Activated CD4-positive, alpha-beta T cell treated with anti-CD3 and anti-CD28 coated beads, Interleukin-2, Interleukin-4, amounts not matched to agents 100 ng/mL and 50 ng/mL, durations not matched to agents 16 hours and 8 hours (primary cell): Measurements from ENCODE around the gene RALB.
"Not testable (repeated sequence)": the region's sequence is repeated elsewhere in the genome, so short reads cannot be mapped to it uniquely, and the experiment has no call there.

Experiments used
- DNase-seq: peaks from one replicate; pipeline ENCODE4 v3.0.0-alpha.2; 2020; ENCODE audit warnings: low spot score

RALB gene

DNA sequence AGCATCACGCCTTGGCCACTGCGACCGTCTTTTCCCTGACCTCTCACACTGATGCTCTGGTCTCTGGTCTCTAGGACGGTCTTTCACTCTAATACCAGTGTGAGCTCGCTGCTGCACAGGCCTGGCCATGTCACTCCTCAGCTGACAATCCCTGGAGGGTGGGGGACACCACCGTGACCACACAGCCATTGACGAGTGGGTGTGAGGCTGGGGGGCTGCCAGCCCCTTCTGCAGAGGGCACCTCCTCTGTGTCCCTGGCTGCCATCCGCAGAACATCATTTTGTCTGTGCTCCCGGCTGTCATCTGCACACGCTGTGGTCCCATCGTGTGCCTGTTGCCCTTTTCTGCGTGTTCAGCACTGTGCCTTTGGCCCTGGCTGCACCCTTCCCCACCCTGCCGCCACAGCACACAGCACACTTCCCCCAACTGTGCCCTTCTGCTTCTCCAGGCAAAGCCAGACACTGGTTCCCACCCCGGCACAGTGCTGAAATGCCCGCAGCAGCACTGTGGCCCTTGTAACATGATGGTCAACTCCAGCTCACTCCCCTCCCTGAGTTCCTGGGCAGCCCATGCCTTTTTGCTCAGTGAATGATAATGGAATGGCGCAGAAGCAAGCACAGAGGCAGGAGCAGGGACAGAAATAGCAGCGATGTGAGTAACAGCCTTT lies 62.8 kb downstream of the RALB start:
- no peak for DNase-seq

DNA sequence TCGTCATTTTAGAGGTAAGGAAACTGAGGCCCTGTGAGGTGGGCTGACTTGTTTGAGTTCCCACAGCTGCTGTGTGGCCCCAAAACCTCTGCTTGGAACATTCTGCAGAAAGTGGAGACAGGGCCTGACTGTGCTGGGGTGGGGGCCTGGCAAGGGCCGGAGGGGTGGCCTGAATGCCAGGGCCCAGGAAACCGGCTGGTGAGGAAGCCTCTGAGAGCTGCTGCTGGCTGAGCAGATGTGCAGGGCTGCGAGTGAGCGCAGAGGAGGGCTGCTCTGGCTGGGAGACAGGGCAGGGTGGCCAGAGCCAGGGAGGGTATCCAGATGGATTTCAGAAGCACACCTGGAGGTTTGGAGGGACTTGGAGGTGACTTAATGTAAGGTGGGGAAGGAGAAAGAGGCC lies 63.4 kb downstream of the RALB start:
- no peak for DNase-seq

DNA sequence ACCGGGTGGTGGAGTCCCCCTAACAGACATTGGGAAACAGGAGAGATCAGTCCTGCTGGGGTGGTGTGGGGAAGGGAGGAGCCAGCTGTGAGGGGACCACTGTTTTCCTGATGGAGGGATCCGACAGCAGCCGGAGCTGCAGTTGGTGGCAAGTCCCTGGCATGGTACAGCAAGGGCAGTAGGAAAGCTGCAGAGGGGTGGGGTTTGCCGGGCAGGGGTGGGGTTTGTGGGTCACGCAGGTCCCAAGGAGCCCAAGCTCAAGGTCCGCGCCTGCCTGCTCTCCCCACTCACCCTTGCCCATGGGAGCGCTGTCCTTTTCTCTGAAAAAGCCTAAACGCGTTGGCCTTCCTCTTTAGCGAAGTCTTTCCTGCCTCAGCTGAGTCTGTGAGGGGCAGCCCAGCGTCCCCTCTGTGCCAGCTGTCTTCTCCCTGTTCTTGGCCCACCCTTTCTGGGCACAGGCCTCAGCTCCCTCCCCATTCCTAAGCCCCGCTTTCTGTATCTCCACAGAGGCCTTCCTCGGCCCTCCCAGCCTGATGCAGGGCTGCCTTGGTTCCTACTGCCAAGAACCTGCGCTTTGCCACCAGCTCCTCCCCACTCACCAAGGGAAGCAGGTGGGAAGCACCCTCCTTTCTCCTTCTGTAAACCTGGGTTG lies 64.0 kb downstream of the RALB start:
- no peak for DNase-seq

DNA sequence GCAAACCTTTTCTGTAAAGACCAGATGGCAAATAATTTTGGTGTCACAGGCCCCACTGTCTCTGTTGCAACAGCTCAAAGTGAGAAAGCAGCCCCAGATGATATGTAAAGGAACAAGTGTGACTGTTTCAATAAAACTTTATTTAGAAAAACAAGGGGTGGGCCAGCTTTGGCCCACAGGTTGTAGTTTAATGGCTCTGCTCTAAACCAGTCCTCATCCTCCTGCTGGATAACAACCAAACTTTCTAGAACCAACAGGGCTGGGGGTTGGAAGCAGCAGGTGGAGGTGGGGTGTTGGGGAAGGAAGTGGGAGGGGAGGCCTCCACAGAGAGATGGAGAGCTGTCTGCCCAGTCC lies 64.5 kb downstream of the RALB start:
- no peak for DNase-seq

DNA sequence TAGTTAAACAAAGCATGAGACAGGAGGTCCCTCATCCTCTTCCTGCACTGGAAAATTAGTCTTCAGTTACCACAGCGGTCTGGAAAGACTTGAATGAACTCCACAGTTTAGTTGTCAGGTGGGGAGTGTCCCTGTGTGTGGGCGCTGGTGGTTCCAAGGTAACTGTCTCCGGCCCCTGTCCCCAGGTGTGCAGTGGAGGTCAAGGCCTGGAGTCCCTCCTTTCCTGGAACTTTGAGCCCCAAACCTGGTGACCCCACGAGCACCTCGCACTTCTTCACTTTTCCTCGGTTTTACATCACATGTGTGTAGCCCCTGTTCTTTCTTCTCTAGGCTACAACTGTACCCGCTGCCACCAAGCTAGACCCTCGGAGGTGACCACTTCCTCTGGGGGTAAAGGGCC lies 65.3 kb downstream of the RALB start:
- no peak for DNase-seq

DNA sequence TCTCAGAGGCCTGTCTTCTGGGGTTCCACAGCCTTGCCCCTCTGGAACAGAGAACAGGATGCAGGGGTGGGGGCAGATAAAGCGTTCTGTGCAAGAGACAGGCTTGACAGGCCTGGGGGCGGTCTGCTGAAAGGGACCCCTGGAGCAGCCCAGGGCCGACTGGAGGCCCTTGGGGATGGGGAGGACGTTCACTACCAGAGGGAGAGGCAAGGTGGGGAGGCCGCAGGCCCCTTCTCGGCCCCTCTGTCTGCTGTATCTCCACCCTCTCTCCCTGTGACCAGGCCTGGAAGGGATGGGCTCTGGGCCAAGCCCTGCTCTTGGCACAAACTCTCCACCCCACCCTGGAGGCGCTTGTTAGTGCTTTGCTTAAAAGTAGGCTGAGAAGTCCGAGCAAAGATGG lies 66.0 kb downstream of the RALB start:
- no peak for DNase-seq

DNA sequence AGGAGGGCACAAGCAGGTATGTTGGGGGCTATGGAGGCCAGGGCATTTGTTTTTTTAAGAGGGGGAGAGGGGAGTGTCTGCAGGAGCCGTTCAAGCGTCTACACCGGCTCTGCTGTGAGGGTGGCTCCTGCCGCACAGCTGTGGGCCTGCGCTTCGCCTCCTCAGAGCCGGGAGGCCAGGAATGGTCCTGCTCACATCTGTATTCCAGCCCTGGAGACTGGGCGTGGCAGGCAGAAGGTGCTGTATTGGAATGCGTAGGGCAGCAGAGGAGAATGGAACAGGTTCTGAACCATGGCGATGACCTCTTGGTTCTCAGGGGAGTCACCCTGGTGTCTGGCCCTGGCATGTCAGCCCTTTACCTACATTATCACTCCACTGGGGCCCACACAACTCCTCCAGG lies 66.5 kb downstream of the RALB start:
- no peak for DNase-seq

DNA sequence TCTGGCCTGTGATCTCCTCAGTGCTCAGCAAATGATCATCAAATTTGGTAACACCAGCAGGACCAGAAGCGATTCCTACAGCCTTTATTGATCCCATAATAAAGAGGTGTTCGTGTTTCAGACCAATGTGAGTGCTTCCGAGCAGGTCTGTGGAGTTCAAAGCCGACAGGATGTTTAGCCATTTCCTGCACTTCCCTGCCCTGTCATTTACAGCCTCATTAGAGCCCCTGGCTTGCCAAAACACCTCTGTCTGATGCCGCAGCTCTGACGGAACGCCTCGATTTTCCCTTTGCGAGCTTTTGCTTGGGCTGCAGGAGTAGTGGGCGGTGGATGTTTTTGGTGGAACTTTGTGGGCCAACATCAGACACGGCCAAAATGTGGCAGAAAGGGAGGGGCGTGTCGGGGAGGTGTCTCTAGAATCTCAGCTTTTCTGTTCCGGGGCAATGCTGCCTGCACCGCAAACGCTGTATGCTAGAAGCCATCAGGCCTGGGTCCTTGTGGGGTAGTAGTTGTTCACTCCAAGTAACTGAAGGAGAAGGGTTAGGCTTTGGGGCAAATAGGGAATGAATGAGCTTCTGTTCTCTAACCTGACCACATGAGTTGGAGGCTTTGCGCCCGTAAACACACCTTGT lies 67.2 kb downstream of the RALB start:
- DNase-seq = no peak

DNA sequence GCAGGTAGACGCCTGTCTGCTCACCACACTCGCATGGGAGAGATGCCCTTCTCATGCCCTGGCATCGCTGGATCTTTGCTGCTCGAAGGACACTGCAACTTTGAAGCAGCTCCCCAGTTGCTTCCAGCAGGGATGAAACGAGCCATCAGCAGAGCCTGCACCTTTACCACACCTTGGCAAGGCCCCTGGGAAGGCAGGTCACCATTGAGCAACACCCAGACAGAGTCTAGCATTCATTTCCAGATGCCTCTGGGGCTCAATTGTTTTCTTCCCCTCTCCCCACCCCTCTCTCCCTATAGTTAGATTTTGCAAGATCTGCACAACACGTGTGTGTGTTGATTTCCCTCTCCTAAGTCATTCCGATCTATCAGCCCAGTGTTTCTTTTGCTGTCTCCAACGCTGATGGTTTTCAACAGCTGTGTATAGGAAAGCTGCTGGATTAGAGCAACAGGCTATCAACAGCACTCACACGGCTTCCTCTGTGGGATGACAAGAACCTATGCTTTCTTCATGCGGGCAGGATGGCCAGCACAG lies 67.7 kb downstream of the RALB start:
- DNase-seq = no peak

DNA sequence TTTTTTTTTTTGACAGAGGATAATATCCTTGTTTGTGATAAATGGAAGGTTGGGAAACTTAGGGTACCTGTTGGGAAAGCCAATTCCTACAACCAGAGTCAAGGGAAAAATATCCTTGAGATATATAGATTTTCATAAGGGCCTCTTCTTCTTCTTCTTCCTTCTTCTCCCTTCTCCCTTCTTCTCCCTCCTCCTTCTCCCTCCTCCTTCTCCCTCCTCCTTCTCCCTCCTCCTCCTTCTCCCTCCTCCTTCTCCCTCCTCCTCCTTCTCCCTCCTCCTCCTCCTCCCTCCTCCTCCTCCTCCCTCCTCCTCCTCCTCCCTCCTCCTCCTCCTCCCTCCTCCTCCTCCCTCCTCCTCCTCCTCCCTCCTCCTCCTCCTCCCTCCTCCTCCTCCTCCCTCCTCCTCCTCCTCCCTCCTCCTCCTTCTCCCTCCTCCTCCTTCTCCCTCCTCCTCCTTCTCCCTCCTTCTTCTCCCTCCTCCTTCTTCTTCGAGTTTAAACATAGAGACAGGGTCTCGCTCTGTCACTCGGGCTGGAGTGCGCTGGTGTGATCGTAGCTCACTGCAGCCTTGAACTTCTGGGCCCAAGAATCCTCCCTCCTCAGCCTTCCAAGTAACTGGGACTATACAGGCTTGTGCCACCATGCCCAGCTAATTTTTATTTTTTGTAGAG lies 68.4 kb downstream of the RALB start:
- not testable (repeated sequence) for DNase-seq

DNA sequence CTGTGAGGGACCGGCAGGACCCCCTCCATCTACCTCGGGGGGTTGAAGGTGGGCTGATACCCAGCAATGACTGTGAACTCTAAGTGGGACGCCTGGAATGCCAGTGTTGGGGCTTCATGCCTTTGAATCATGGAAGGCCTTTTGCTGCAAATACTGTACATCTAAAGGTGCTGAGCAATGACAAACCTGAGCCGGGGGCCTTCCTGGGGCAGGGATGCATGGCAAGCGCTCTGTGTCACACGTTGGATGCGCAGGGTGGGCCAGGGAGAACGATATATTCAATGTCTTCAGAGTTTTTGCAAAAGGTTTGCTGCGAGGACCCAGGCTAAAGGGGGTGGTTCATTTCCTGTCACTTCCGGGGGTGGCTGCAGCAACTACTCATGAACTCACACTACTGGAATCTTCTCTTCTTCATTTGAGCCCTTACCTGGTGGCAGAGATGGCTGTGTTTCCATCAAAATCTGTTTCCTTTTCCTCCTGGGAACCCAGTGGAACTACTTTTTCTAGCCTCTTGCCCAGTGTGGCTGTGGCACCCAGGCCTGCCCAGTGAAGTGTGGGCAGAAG lies 69.2 kb downstream of the RALB start:
- no peak for DNase-seq

DNA sequence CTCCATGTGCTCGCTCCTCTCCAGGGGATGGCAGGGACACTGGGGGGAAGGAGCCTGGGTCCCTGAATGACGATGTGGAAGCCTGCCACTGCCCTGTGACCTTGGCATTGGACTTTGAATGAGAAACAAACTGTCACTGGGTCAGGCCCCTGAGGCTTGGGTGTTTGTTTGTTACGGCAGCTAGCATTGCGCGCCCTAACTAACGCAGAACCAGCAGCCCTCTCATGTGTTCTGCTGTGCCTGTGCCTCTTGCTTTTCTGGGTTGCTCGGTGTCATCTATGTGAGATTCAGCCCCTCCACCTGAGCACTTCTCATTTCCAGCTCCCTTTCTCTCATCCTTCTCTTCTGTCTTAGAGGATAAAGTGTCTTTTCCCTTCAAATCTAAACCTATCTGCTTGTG lies 69.7 kb downstream of the RALB start:
- no peak for DNase-seq

DNA sequence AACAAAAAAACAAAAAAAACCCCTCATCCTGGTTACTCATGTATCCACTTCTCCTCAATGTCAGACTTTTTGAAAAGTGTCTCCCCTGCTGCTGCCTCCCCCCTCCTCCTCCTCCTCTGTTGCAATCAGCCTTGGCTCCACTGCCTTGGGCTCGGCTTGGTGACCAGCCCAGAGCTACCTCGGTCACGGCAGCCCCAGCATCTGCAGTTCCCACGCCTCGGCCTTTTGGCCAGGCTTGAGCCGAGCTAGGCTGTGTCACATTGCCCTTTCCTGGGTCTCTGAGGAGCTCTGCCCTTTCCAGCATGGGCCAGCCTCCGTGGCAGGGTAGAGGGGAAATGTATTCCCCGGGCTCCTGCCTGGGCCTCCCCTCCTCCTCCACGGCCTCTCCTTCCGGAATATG lies 70.6 kb downstream of the RALB start:
- DNase-seq = no peak

DNA sequence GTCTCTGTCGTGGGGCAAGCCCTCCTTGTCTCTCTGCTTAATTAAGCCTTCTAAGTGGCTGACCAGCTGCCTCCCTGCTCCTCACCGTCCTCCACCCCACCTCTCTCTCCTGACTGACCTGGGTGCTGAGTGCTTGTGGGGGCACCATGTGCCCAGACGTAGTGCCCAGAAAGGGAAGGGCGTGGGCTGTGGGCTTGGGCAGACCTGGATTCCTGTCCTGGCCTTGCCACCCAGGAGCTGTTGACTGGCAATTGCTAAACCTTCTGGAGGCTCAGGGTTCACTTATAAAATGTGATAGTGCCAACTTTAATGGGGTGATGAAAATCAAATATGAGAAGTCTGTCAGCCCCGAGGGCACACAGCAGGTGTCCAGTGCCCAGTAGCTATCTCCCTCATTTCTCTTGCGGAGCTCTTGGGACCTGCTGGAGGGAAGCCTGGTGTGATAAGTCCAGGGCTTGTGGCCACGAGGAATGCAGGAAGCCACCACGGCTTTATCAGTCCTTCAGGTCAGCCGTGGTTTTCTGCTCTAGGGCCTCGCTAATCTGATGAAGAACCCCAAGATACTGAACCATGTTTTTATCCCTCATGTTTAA lies 71.3 kb downstream of the RALB start:
- no peak for DNase-seq

DNA sequence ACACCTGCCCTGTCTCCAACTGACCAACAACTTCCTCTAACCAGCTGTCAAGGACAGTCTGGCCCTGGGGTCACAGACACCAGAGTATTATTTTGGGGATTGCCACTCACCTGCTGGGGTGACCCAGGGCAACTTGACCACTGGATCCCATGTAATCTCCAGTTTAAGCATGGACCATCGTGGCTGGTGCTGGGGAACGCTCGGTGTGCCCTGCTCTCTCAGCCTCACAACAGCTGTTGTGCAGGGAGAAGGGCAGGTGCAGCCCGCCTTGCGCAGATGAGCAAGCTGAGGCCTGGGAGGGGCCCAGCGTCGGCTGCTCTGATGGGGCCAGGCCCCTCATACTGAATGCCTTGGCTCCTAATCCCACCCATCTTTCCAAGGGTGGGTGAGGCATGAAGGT lies 72.3 kb downstream of the RALB start:
- DNase-seq = no peak

DNA sequence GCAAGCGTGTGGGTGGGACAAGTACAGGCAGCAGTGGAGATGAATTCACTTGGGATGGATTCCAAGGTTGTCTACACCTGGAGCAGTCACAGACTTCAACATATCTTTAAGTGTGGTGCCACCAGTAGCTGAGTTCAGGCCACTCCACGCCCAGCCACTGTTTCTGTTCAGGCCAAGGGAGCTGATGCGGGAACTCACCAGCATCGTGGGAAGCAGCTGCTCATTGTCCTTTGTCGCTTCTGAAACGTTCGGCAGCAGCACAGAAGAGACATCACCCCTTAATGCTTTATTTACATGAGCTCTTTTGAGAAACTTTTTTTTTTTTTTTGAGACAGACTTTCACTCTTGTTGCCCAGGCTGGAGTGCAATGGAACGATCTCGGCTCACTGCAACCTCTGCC lies 73.4 kb downstream of the RALB start:
- no peak for DNase-seq

DNA sequence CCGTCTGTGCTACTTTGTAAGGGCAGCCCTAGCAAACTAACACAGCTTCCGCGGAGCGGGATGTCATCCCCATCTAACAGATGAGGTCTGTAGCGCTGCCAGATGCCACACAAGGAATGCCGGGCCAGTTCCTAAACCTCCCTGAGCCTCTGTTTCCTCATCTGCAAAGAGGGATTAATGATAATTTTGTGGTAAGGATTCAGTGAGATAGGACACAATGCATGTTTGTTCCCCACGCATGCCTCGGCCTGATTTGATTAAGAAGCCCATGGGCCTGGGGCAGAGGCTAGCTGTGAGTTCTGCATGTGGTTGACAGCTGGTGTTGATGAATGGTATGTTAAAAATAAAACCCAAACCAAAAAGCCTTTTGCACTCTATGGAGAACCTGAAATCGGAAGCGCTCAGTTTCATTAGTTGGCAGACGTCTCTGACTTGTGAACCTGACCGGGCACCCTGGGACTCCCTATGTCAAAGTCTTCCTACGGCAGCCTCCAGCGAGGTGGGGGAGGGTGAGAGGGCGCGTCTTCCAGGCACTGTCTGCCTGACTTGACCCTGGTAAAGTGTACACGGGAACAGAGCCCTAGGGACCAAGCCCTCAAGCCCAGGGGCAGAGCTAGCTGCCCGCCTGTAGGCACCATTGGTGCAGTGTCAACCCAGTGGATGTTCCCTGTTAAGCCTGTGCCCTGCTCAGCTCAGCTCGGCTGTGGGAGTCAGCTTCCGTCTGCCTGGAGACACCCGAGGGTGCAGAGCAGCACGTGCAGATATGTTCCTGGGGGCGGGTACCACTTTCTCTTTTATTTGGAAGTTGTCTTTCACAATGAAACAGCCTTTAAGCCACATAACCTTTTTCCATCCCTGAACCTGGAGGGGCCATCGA lies 78.5 kb downstream of the RALB start:
- DNase-seq = no peak

DNA sequence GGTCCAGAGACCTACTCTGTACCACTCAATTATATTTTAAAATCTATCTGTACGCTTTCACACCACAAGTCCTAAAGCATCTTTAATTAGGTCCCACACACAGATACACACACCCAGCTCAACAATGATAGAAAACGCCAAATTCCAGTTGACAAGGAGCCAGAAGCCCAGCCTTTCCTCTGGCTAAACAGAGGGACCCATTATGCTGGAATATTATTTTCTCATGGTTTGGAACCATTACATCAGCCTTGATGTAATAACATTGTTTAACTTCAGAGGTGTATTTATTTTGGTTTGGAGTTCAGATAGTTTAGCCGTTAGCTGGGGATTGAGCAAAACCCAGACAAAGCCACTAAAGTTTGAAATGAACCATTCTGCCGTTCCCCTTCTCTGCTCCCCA lies 79.3 kb downstream of the RALB start:
- no peak for DNase-seq

DNA sequence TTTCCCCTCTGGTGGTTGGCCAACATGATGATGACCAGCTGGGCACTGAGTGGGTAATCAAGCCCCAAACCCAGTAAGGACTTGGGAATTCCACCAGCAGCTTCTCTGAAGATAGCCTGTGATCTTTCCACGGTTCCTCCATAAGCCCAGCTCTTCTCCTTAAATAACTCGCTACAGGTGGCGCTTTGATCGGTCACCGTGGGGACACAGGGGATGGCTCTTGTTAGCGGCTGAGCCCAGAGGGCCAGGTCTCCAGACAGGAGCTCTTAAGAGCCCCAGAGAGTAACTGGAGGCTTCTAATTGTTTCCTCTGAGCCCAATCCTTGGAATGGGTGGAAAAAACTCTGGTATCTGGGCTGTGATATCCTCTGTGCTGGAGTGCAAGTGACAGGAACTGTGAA lies 79.7 kb downstream of the RALB start:
- DNase-seq = no peak

DNA sequence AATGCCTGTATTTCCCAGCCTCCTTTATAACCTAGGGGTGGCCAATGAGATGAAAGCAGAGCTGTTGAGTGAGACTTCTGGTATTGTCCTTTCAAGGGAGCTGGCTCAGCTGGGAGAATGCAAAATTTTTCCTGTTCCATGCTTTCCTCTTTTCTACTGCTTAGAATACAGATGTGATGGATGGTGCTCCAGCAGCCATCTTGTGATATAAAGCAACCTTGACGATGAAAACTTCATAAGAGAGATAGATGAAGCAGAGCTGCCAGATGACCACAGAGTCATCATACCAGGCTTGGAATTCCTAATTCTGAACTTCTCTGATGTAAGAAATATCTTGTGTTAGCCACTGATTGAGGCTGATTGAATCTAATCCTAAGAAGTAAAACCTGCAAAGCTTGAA lies 81.4 kb downstream of the RALB start:
- no peak for DNase-seq

DNA sequence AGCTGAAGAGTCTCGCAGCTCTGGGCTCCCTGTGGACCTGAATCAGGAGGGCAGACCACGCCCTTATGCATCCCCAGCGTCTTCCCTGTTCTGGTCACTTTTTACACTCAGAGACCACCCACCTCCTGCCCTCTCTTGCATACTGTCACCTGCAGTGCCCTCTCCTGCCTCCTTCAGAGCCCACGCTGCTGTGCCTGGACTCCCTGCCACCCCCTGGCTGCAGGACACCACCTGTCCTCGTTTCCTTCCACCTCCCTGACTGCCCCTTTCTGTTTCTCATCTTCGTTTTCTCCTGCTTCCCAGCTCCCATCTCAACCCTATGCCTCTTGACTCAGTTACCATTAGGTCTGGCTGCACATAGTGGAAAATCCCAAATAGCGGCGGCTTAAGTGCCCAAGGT lies 84.1 kb downstream of the RALB start:
- no peak for DNase-seq
